Measurements from ENCODE around the gene SELENON.

SELENON gene, protein sequence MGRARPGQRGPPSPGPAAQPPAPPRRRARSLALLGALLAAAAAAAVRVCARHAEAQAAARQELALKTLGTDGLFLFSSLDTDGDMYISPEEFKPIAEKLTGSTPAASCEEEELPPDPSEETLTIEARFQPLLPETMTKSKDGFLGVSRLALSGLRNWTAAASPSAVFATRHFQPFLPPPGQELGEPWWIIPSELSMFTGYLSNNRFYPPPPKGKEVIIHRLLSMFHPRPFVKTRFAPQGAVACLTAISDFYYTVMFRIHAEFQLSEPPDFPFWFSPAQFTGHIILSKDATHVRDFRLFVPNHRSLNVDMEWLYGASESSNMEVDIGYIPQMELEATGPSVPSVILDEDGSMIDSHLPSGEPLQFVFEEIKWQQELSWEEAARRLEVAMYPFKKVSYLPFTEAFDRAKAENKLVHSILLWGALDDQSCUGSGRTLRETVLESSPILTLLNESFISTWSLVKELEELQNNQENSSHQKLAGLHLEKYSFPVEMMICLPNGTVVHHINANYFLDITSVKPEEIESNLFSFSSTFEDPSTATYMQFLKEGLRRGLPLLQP

DNA sequence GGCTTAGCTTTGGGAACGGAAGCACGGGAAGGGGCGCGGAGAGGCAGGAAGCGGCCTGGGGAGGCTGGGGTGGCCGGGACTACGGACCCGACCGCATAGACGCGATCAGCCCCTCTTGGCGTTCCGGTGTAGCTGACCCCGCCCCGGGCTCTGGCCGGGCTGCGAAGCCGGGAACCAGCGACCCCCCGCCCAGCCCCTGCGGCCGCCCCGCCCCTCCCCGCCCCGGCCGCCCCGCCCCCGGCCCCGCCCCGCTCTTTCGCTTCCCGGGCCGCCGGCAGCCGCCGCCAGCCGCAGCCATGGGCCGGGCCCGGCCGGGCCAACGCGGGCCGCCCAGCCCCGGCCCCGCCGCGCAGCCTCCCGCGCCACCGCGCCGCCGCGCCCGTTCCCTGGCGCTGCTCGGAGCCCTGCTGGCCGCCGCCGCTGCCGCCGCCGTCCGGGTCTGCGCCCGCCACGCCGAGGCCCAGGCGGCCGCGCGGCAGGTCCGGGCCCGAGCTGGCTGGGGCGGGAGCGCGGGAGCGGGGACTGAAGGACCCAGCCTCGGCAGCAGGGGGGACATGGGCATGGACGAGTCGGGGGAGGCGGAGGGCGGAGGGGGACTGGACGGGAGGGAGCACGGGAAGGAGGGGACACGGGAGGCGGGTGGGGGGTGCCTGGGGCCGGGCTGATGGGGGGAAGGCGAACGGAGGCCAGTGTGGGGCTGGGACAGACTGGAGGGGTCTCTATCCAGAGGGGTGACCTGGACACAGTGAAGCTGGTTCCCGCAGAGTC lies at the start of gene SELENON:
SELENON (plus strand) TSS at position 259 of the 768 bp plus-strand sequence; CDS start at position 297, 38 bp downstream.
- DNase-seq = peak; percentile 20

DNA sequence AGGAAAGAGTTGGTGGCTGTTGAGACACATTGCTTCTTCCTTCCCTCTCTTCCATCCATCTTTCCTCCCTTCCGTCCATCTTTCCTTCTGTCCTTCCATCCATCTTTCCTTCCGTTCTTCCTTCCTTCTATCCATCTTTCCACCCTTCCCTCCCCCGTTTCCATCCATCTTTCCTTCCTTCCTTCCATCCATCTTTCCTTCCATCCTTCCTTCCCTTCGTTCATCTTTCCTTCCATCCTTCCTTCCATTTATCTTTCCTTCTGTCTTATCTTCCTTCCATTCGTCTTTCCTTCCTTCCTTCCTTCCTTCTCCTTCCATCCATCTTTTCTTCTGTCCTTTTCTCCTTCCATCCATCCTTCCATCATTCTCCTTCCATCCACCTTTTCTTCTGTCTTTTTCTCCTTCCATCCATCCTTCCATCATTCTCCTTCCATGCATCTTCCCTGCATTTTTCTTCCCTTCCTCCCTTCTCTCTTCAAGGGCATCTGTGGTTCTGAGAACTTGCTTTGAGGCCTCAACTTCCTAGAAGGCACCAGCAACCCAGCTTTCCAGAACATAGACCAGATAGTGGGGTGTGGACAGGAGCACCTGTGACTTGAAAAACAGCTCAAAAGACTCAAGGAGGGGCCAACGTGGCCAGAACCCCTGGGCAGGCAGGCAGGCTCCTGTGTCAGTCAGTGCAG lies 48.9 kb upstream of the SELENON start:
- no peak for DNase-seq

DNA sequence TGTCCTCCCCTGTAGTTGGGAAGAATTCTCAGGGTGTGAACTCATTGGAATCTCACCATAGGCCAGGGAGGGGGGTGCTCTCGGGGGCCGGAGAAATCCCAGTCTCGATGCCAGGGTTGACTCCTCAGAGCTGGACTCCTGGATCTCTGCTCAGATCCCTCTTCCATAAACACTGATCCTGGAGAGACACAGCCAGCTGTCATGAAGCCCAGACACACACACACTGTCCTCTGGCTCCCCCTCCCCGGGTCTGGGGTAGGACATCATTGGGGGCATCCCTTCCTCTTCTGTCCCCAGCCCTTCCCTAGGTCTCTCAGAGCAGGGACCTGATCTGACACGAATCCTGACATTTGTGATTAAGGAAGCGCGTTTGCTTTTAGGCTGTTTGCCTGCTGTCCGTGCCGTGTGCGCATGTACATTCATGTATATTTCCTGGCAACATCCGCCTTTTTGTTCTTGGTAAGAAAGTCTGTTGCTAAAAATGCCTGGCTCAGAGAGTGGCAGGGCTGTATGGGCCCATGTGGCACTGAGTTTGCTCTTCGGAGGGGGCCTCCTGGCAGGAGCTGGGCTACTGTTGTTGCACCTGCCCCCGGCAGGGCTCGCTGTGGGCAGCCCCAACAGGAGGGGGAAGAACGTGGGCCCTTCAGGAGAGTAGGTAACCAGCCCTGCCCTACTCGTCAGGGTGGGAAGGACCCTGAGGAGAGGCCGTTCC lies 45.4 kb upstream of the SELENON start:
- no peak for DNase-seq

DNA sequence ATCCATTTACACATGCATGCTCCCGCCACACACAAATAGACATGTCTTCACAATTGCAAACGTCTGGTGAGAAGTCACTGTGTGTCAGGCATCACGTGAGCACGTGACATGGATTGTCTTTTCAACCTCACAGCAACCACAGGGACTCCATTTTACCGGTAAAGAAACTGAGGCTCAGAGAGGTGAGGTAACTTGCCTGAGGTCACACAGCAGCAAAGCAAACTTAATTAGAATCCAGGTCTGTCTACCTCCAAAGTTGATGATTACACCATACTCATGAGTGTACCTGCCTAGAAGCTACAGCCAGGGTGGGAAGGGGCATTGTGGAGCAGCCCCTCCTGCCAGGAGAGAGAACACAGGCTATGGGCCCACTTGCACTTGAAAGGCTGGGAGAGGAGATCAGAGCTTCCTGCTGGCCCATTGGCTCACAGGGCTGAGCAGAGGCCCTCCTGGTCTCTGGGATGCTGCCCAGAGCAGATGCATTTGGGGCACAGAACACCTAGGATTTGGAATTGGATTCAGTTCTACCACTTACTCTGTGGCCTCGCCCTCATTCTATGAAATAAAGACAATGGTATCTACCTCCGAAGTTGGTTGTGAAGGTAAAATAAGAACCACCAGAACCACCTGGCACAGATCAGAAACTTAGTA lies 44.4 kb upstream of the SELENON start:
- DNase-seq = no peak

DNA sequence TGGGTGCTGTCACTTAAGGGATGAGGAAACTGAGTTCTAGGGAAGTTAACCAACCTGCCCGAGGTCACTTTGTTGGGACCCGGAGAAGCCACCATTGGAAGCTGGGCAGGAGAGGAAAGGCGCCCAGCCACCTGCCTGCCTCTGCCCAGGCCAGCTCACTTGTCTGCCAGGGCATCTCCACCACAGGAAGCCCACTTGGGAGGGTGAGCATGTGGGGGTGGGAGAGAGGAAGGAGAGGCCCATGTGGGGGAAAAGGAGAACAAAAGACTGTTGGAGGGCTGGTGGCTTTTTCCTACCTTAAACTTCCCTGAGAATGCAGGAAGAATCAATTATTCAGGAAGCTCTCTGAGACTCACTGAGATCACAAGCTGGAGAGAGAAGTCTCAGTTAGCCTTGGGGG lies 43.8 kb upstream of the SELENON start:
- DNase-seq = no peak

DNA sequence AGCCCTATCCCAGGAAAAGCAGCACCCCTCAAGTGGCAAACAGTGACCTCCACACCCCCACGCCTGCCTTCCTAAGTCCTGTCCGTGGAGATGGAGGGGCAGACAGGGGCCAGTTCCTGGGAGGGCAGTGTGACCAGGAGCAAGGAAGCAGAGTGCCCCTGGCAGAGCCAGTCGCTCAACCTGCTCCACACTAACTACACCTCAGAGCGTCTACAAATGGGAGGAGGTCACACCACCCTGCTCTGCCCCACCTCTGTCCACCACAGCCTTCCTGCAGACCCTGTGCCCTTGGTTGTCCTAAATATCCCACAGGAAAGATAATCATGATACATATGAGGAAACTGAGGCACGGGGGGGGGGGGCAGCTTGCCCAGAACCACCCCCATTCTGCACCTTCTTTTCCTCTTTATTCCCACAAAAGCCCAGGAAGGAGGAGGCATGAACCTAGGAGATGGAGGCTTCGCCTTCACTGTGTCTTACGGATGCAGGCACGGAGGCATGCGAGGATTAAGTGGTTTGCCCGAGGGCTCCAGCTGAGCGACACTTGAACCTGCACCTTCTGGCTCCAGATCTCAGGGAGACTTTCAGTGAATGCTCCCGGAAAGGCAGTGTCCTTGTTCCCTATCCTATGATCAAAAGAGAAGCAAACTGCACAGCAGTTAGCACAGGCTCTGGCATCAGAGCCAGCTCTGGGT lies 42.7 kb upstream of the SELENON start:
- DNase-seq = no peak

DNA sequence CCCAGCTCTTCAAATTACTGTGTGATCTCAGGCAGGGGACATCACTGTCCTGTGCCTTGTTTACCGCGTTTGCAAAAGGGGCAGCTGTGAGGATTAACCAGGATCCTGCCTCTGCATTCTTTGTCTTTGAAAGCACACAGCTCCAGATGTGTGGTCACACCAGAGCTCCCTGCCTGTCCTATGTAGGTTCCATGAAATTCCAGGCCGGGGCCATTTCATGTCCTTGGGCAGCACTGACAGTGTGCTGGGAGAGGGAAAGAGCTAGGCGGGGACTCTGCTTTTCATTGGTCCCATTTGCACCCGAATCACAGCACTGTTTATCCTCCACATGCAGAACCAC lies 42.2 kb upstream of the SELENON start:
- no peak for DNase-seq

DNA sequence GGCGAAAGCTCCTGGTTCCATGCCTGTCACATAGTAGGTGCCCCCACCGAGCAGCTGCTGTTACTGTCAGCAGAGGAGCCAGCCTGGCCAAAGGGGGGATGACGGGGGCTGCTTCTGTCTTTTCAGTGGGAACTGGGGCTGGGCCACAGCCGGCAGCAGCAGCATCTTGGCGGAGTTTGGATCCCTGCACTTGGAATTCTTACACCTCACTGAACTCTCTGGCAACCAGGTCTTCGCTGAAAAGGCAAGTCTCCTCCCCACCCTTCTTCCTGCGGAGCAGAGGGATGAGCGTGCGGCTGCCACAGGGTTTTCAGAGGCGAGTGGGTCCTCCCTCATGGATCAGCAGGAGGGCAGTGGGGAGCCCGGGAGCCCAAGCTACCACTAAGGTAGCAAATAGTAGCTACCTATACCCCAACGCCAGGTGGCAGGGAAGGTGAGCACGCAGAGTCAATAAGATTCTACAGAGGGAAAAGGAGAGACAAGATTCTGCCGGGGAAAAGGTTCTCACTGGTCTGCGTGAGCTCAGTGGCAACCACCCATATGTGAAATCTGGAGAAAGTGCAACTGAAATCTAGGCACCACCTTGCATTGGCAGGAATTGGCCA lies 41.4 kb upstream of the SELENON start:
- peak; percentile 54 for DNase-seq

DNA sequence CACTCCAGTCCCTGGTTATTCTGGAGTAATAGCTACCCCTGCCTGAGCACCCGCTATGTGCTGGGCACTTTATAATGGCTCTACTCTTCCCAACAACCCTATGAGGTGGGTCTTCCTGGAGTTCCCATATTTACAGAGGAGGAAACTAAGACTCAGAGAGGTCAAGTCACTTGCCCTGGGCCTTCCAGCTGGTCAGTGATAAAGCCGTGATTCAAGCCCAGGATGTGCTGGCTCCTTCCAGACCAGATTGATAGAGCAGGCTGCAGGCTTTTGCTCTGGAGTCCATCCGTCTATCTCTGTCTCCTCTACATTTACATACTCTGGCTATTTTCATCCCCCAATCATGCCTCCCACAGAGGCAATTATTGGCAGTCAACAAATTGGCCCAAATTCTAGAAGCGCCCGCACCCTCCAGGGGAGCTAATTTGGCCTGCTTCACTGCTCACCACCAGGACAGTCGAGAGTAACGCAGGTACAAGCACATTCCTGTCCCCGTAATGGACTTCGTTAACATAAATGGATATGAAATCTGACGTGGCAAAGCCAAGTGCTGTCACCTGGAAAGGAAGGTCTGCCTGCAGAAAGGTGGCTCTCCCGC lies 39.8 kb upstream of the SELENON start:
- DNase-seq = no peak

DNA sequence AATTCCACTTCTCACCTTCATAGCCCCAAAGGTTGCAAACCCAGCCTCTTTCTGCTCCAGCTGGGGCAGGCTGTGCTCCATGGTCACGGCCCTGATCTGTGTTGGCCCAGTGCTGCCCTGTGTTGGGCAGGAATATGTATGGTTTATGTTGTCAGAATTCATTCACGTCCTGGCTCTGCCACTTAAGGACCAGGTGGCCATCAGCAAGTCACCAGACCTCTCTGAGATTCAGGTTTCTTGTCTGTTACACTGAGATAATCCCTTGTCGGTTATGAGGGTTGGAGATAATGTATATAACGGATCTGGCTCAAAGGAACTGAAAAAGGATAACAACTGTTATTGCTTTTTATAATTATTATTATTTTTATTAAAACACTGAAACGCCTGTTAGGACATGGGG lies 39.1 kb upstream of the SELENON start:
- no peak for DNase-seq

DNA sequence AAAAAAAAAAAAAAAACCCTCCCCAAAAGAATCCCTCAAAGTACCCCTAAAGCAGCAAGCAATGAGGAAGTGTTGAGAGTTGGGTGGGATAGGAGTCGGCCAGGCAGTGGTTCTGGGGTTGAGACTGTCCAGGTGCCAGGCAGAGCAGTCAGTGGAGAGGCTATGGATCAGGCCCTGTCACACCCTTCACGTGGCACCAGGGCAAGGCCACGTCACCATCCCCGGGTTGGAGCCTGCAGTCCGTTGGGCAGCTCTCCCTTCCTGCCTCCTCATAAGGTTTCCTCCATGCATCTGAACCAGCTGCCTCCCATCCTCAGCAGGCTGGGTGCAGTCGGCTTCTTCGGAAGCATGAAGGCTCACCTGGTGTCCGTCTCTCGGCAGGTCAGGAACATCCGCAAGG lies 36.5 kb upstream of the SELENON start:
- no peak for DNase-seq

DNA sequence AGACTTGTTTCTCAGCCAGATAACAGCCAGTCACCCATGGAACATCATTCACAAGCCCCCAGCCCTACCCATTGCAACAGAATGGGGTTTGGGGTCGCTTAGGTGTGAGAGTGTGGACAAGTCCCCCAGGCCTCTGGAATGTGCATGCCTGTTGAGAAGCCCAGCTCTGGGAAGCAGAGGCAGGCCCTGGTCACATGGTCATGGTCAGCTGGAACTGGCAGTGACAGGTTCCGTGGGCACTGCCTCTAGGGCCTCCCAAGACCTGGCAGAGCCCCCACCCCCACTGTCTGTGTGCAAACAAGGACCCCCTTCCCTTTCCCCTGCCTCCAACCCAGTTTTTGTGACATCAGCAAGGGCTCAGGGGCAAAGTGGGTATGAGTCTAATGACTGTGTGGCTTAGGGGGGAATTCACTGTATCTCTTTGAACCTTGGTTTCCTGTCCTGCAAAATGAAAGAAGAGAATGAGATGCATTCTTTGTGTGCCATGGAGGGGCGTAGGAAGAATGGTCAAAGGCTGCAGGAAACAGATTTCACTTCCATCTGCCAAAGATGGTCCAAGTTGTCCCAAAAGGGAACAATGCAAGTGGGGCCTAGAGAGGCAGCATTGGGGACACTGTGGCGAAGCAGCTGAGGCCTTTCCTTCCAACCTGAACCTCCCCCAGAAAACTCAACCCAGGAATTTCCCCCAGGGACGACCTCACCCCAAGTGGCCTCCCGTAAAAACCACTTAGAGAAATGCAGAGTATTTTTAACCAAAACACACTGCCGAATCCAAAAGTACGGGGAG lies 34.7 kb upstream of the SELENON start:
- DNase-seq = no peak

DNA sequence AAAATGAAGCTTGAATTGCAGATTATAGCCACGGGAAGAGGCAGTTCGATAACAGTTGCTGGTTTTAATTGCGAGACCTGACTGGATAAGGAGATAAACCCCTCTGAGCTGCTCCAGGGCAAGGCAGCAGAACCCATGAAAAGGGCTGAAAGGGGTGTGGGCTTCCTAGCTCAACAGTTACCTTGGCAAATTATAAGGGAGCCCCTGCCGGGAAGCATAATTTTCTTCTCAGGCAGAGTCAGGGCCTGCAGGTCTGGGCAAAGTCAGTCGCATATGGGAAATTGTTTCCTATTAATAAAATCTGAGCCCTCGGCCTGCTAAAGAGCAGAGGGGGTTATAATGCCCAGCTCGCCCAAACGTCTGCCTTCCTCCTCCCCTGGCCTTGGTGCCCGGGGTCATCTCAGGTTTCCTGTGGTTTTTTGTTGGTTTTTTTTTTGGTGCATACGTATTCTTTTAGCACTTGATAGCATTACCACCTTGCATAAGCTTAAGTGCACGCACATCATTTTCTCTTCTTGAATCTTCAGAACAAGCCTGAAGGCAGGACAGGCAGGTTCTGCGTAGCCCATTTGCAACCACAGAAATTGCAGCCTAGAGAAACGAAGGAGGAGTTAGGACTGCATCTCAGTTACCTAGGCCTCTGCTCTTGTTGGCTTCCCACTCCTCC lies 33.9 kb upstream of the SELENON start:
- DNase-seq = peak; percentile 66

DNA sequence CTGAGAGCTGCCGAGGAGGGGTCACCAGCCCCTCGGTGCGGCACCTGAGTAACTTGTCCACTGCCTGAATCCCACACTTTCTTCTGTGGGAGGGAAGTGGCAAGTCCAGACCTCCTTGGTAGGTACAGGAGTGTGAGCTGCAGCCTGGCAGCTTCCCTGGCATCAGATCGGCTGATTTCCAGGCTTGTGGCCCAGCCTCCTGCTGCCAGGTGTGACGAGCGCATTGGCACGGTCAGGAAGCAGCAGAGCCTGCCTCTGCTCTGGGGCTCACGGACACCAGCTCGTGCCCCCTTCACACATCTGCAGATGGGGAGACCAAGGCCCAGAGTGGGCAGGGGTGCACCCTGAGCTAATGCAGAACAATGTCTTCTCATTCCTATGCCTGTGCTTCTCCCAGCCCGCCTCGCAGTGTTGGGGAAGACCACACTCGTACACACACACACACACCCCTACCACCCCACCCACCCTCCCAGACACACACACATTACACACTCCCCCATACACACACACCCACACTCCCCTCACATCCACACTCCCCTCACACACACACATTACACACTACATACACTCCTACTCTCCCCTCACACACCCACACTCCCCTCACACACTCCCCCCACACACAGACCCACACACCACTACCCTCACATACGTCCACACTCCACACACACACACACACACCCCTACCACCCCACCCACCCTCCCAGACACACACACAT lies 33.1 kb upstream of the SELENON start:
- no peak for DNase-seq

DNA sequence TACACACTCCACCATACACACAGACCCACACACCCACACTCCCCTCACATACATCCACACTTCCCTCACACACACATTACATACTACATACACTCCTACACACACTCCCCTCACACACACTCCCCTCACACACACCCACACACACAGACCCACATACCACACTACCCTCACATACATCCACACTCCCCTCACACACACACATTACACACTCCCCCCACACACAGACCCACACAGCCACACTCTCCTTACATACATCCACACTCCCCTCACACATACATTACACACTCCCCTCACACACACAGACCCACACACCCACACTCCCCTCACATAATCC lies 32.6 kb upstream of the SELENON start:
- no peak for DNase-seq

DNA sequence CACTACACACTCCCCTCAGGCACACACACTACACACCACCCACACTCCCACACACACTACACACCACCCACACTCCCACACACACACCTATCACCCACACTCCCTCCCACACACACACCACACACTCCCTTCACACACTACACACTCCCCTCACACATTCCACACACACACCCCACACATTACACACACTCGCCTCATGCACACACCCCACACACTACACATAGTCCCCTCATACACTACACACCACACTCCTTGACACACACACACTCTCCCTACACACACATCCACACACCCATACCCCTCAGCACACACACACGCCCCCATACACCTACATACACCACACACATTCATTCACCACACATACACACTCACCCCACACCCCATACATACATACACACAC lies 31.0 kb upstream of the SELENON start:
- no peak for DNase-seq

DNA sequence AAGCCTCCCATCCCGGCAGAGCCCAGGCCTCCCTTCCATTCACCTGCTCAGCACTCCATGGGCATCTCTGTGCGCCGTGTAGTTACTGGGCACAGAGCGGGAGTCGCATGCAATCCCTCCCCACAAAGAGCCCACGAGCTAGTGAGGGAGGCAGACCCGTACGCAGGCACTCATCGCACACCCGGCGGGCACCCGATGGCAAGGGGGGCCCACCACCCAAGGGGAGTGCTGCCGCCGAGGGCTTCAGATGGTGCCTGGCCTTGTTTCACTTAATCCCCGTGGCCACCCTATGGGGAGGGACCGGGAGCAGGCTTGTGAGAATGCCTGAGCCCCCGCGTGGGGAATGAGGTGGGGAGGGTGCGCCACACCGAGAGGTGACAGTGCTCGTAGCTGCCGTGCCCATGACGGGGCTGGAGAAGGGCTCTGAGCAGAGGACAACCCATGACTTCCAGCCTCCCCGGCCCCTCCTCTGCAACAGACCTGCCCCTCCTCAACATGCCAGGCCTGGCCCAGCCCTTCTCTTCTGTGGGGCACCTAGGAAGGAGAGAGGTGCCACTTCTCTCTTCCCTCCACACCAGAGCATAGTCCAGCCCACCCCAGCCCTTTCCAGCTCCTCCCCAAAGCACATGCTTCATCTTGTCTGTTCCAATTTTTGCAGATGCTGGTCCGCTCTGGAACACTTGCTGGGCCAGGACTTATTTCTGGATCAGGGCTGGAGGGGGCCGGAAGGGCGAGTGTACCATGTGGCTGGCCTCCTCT lies 30.2 kb upstream of the SELENON start:
- no peak for DNase-seq

Measured in NCI-H2171 (cell line).